PFSK-1 (cell line): Measurements from ENCODE around the gene PVR.

Source experiments
- FOXP2 ChIP-seq: optimal IDR thresholded peaks from 2 replicates; pipeline ENCODE3; 2011; ENCODE audit warnings: borderline replicate concordance, control low read depth, inconsistent platforms; ENCODE audit not compliant: insufficient read depth; ENCODE audit errors: extremely low read length, extremely low read depth
- POLR2AphosphoS5 ChIP-seq: IDR thresholded peaks from 2 replicates; pipeline ENCODE4 v1.6.1; 2012; ENCODE audit warnings: low read depth, mild to moderate bottlenecking, control low read depth, low read length, moderate library complexity
- REST ChIP-seq, 2 experiments: IDR thresholded peaks; 2 replicates each; pipeline versions ENCODE4 v1.6.1 to v1.8.0; 2011 to 2012; ENCODE audit warnings: low read depth in 2 of 2, low read length in 2 of 2, control low read depth in 1 of 2, inconsistent platforms in 1 of 2, mild to moderate bottlenecking in 1 of 2, moderate library complexity in 1 of 2; ENCODE audit not compliant: insufficient read depth in 1 of 2
- SIN3A ChIP-seq: IDR thresholded peaks from 2 replicates; pipeline ENCODE4 v1.6.1; 2012; ENCODE audit warnings: mild to moderate bottlenecking, low read length, moderate library complexity, borderline replicate concordance; ENCODE audit not compliant: insufficient read depth
- TAF1 ChIP-seq: IDR thresholded peaks from 2 replicates; pipeline ENCODE4 v1.6.1; 2012; ENCODE audit warnings: low read length, control low read depth, borderline replicate concordance; ENCODE audit not compliant: insufficient read depth

PVR gene

GRCh38 chr19:44604241-44604640 lies 39.5 kb upstream of the PVR start:
- TF ChIP-seq TAF1 = no peak
- TF ChIP-seq FOXP2 = no peak
- no peak for TF ChIP-seq SIN3A
- no peak for TF ChIP-seq REST (IDR thresholded peaks at IDR 0.05; ENCODE audit: insufficient read depth in 1 of 2, low read depth in 2 of 2, low read length in 2 of 2)
- no peak for TF ChIP-seq POLR2AphosphoS5

GRCh38 chr19:44605547-44605946 lies 38.2 kb upstream of the PVR start:
- TF ChIP-seq FOXP2 (no peak), TAF1 (no peak), REST (IDR thresholded peaks at IDR 0.05; ENCODE audit: insufficient read depth in 1 of 2, low read depth in 2 of 2, low read length in 2 of 2) (no peak), POLR2AphosphoS5 (no peak), SIN3A (no peak)

- TF ChIP-seq TAF1 = no peak
- TF ChIP-seq REST (IDR thresholded peaks at IDR 0.05; ENCODE audit: insufficient read depth in 1 of 2, low read depth in 2 of 2, low read length in 2 of 2) = 0 out of 4 replicates have a peak, but pooled peaks of 1 of the 2 experiments have one; percentile 22
Observed at GRCh38 chr19:44607049-44607448, 36.7 kb upstream of the PVR start.

DNA sequence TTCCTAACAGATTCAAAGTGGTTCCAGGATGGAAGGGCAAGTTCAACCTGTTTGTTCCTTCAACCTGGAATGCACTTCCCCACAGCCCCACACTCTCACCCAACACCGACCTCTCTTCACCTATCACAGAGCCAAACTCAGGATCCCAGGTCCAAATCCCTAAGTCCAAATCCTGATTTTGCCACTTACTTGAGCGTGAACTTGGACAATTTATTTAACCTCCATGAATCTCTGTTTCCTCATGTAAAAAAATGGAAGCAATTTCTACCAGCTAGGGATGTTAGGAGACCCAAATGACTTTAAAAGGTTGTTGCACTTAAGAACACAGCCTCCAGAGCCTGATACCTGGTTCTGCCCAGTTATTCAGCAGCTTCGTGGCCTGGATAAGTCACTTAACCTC lies 35.8 kb upstream of the PVR start:
- TF ChIP-seq REST (IDR thresholded peaks at IDR 0.05; ENCODE audit: insufficient read depth in 1 of 2, low read depth in 2 of 2, low read length in 2 of 2) = no peak
- TF ChIP-seq SIN3A = no peak
- no peak for TF ChIP-seq POLR2AphosphoS5
- no peak for TF ChIP-seq FOXP2
- TF ChIP-seq TAF1 = no peak

GRCh38 chr19:44608391-44608821 lies 35.3 kb upstream of the PVR start:
- TF ChIP-seq REST (IDR thresholded peaks at IDR 0.05; ENCODE audit: insufficient read depth in 1 of 2, low read depth in 2 of 2, low read length in 2 of 2) = no peak
- no peak for TF ChIP-seq TAF1
- no peak for TF ChIP-seq POLR2AphosphoS5
- TF ChIP-seq SIN3A = no peak
- no peak for TF ChIP-seq FOXP2
